ENCODE data around the gene ABCA1.
"Not testable (repeated sequence)": the region's sequence is repeated elsewhere in the genome, so short reads cannot be mapped to it uniquely, and the experiment has no call there.

ABCA1 gene

GRCh38 chr9:104855807-104856206 is 72.1 kb downstream of the ABCA1 start:
- DNase-seq = no peak
- intact Hi-C loops (cut with DNase I) = no loop called here

- DNase-seq; intact Hi-C loops (cut with DNase I): not testable (repeated sequence)
Observed at GRCh38 chr9:104855258-104855657, 72.7 kb downstream of the ABCA1 start.

DNA sequence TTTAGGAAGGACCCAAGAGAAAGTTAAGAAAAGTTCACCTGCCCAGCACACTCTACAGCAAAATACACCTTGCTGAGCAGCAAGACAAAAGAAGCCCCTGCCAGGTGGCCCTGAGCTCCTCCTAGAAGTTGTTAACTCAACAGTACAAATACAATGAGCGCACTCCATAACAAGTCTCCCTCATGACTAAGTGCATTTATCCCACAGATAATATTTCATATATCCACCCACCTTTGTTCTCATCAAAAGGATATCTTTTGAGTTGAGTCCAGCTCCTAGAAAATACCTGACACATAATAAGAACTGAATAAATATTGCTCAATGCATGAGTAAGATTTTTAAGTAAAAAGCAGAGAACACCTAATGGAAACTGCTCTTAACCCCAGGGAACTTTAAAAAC is 73.3 kb downstream of the ABCA1 start:
- DNase-seq = no peak
- intact Hi-C loops (cut with DNase I) = no loop called here

GRCh38 chr9:104853683-104854082 is 74.3 kb downstream of the ABCA1 start:
- intact Hi-C loops (cut with DNase I) = no loop called here
- no peak for DNase-seq

- intact Hi-C loops (cut with DNase I) = no loop called here
- DNase-seq = no peak
Observed at GRCh38 chr9:104853159-104853558, 74.8 kb downstream of the ABCA1 start.

DNA sequence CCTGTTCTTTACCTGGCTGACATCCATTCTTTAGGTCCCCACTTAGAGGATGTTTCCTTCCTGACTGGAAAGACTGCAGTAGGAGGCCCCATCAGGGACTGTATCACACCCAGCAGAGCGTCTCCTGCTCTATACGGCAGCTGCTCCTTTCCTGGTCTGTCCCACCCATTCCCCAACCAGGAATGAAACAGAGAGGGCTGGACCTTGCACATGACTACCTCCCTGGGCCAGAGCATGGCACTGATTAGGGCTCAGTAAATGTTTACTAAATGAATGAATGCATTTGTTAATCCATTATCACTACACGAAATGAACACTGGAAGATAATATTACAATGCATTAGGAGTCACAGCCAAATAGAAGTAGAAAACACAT is 76.4 kb downstream of the ABCA1 start:
- DNase-seq = no peak
- intact Hi-C loops (cut with DNase I) = no loop called here

DNA sequence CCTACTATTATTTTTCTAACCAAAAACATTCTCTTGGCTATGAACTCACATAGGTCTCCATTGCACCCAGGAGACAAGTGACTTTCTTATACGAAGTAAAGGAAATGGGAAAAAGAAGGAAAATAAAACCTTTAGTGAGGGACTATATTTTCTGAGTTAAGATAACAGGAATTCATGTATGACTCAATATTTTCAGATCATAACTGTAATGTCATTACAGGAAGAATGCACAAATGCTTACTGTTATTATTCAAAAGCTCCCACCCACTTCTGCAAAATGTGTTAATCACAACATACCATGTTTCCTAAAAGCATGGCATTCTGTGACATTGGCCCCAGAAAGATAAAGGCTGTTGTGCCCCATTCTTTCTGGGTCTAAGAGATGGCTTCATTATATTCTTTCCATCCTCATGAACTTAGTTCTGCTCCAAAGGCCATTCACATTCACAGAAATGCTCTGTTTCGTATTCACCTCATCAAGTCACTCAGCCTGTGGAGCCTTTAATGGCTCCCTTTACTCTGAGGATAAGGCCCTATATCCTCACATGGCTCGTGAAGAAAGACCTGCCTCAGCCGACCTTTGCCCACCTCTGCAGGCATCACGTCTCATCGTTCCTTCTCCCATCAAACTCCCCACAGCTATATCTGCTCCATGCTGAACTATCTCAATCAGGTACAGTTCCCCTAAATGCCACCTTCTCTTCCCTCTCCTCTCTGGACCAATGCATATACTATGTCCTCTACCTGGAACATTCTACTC is 77.0 kb downstream of the ABCA1 start:
- no peak for DNase-seq
- intact Hi-C loops (cut with DNase I) = no loop called here

GRCh38 chr9:104849023-104849422 is 78.9 kb downstream of the ABCA1 start:
- intact Hi-C loops (cut with DNase I) = no loop called here
- no peak for DNase-seq

DNA sequence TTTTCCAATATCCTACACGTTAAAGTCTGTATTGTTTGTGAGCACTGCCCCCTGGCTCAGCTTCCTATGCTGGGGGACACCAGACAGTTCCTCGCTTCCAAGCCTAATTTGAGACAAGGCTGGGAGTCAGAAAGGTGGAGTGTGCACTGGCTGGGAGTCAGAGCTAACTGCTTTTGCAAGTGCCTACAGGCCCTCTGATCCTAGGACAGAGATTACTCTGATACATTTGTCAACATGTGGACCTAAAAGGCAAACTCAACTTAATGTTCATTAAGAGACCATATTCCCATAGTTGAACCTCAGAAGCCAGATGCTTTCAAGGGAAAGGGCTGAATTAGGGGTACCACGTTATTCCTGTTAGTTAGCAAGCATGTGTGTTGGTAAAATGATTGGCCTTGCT is 83.2 kb downstream of the ABCA1 start:
- DNase-seq = no peak
- intact Hi-C loops (cut with DNase I) = no loop called here

- intact Hi-C loops (cut with DNase I) = no loop called here
- DNase-seq = no peak
Observed at GRCh38 chr9:104843644-104844240, 84.2 kb downstream of the ABCA1 start.

DNA sequence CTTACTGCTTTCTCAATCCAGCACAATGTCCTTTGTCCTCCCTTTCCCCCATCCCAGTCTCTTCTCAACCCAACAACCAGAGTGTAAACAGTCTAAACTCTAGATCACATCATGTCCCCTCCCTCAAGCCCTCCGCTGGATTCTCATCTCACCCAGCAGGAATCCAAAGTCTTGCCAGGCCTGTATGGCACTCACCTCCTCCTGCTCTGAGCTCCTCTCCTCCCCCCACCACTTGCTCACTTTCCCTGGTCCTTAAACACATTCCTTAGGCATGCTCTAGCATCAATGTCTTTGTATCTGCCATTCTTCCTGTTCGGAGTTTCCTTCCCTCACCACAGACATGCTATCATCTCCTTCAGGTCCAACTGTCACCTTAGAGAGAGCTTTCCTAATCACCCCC is 85.3 kb downstream of the ABCA1 start:
- DNase-seq = no peak
- intact Hi-C loops (cut with DNase I) = no loop called here

DNA sequence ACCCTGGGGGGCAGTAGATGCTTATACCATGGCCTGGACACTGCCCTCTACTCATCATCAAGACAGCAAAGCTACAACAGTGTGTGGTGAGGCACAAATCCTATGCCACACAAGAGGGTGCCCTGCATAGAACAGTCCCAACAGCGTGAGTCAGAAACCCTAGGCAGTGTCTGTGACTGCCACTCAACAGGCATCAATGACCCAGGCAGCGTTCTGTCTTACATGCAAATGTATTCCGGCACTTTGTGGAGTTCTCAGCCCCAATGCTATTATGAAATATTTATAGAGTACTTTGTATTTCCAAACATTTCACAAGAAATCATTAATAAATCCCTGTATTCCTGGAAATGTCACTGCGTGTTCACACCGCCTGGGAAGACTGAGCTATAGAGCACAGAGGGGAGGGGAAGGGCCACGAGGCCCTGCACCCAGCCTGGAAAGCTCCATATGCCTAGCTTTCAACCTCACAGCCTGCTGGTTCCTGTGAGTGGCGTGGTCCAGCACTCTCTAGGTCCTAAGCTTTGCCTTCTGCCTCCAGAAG is 86.3 kb downstream of the ABCA1 start:
- intact Hi-C loops (cut with DNase I) = no loop called here
- DNase-seq = peak in 4 of 42 donors; percentile 27 to 73 (median 54)

DNA sequence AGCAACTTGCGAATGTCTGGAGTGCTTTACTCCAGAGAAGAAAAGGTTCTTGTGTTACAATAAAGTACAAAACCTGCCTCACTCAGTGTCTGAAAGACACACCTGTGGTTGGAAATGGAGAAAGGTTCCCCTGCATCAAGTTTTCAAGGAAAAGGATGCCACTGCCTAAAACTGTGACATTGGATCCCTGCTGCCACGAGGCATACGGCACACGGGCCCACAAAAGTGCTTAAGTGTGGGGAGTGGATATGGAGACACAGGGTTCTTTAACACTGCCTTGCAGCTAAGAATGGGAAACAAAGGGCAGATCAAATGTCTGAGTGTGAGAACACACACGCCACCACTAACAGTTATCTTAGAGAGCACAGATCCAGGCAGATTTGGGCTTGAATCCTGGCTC is 89.0 kb downstream of the ABCA1 start:
- no peak for DNase-seq
- intact Hi-C loops (cut with DNase I) = no loop called here

DNA sequence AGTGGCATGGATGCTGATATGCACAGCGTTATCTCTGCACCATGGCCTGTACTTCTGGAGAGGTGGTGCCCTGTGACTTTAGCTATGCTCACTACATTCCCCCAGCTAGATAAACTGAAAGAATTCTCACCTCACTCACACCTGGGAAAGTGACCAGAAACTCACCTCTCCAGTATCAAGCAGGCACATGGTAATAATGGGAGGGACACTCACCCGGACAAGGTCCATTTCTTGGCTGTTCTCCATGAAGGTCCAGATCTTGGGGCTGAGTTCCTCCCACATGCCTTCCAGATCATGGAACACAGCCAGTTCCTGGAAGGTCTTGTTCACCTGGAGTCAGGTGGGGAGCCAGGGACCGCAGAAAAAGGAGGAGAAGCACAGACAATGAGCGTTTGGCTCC is 91.2 kb downstream of the ABCA1 start:
- DNase-seq = no peak
- intact Hi-C loops (cut with DNase I) = no loop called here

DNA sequence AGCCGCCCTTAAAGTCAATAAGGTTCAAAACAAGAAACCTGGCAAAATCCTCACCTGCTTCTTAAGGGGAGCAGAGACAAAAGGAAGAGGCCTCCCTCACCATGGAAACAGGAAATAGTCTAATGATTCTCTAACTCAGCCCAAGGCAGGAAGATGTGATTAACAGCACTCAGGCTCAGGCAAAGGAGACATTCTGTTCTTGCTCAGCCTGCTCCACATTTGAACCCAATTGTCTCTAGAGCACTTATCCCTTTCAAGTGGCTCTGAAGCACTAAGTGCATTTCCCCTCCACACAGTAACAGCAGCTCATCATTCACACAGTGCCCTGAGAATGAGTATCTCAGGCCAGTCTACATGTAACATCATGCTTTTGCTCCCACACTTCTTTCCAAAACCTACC is 91.7 kb downstream of the ABCA1 start:
- intact Hi-C loops (cut with DNase I) = no loop called here
- peak in 5 of 42 donors; percentile 25 to 41 (median 32) for DNase-seq

GRCh38 chr9:104835161-104835560 is 92.8 kb downstream of the ABCA1 start:
- no peak for DNase-seq
- intact Hi-C loops (cut with DNase I) = no loop called here

DNA sequence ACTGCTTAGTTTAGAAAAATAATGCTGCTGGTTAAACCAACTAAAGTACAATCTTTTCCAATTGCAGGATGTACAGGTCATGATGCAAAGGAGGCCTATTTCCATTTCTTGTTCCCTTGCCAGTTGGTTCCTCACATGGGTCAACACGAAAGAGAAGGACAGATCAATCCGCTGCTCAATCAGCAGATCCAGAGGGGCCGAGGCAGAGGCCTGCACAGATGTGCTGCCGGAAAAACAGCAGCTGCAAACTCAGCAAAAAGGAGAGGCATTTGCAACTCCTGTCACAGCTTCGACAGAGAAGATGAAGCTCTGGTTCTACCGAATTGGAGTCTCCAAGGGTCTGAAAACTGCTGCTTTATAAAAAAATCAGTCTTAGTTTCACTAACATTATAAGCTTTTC is 94.3 kb downstream of the ABCA1 start:
- DNase-seq = peak in 6 of 42 donors; percentile 17 to 48 (median 29)
- intact Hi-C loops (cut with DNase I) = no loop called here

- DNase-seq = no peak
- intact Hi-C loops (cut with DNase I) = no loop called here
Observed at GRCh38 chr9:104831681-104832080, 96.3 kb downstream of the ABCA1 start.

GRCh38 chr9:104826911-104827310 is 101.0 kb downstream of the ABCA1 start:
- DNase-seq = no peak
- intact Hi-C loops (cut with DNase I) = no loop called here

GRCh38 chr9:104826079-104826775 is 101.7 kb downstream of the ABCA1 start:
- intact Hi-C loops (cut with DNase I) = no loop called here
- DNase-seq = no peak

All from head of caudate nucleus (tissue), 42 donors.